ENCODE data around the gene ZNF117. TPM values are rescaled to one million over a fixed set of nuclear protein-coding genes. Genes with fewer than 3 reads are reported as not detected.
"Not testable (repeated sequence)": the region's sequence is repeated elsewhere in the genome, so short reads cannot be mapped to it uniquely, and the experiment has no call there.

The ZNF117 gene
- total and polyA plus RNA-seq, 9 of the 15 experiments (the other 6 are each of a cell fraction or from before 2014, with no cell fraction given): 2.5 to 18.9 (median 14.1) TPM

GRCh38 chr7:65034120-65034782, 43.4 kb upstream of the ZNF117 start:
- in situ Hi-C loops (cut with MboI); H3K4me2 ChIP-seq (ENCODE audit: insufficient read depth, low read length); H3K9me3 ChIP-seq (replicated peaks; ENCODE audit: control insufficient read depth, insufficient read depth, low read depth, low read length); H3K36me3 ChIP-seq (ENCODE audit: control insufficient read depth, insufficient read depth, low read length); ATAC-seq; FAIRE-seq; DNase-seq (ENCODE audit: extremely low read depth in 1 of 4, low spot score in 3 of 4); H3K9me1 ChIP-seq (ENCODE audit: control insufficient read depth, insufficient read depth, low read length); H3K79me2 ChIP-seq (ENCODE audit: control insufficient read depth, insufficient read depth, low read length); H3K4me3 ChIP-seq; H3K4me1 ChIP-seq (replicated peaks in 1 of 2; ENCODE audit: control insufficient read depth in 2 of 2, insufficient read depth in 2 of 2, low read length in 2 of 2); POLR2A ChIA-PET; H2AFZ ChIP-seq (ENCODE audit: low read depth, low read length); H4K20me1 ChIP-seq (replicated peaks; ENCODE audit: control insufficient read depth, insufficient read depth, low read length); BruUV-seq (replicated peaks); intact Hi-C loops (cut with micrococcal nuclease); CTCF ChIA-PET (ENCODE audit: low intra/inter-chr PET ratio); H3K27me3 ChIP-seq (ENCODE audit: control insufficient read depth in 2 of 2, insufficient read depth in 2 of 2, low read length in 2 of 2); H3K27ac ChIP-seq (ENCODE audit: extremely low read depth, low read depth, low read length); H3K9ac ChIP-seq (ENCODE audit: insufficient read depth in 1 of 2, low read depth in 2 of 2, low read length in 2 of 2); TF ChIP-seq ATF3 (CRISPR knock-in tag; conservative IDR thresholded peaks at IDR 0.05): not testable (repeated sequence)
- TF ChIP-seq ZNF316 (IDR thresholded peaks at IDR 0.05) (peak; percentile 25; the same call in 1 of the 2 replicates), ATF3 (IDR thresholded peaks at IDR 0.05) (peak; percentile 54), C11orf30 (IDR thresholded peaks at IDR 0.05; ENCODE audit: low read depth) (peak; percentile 34; the same call in 1 of the 2 replicates), TCF3 (CRISPR knock-in tag; IDR thresholded peaks at IDR 0.05) (peak; percentile 4; the same call in 1 of the 2 replicates), ARID1B (IDR thresholded peaks at IDR 0.05) (peak; percentile 25; the same call in 1 of the 2 replicates), TRIM24 (IDR thresholded peaks at IDR 0.05) (0 out of 4 replicates have a peak, but pooled peaks of 1 of the 2 experiments have one; percentile 9), NFE2 (IDR thresholded peaks at IDR 0.05; ENCODE audit: low read depth) (0 out of 2 replicates have a peak, but pooled peaks have one; percentile 22)
- WGBS (ENCODE audit: insufficient coverage, low coverage, missing lambda C conversion rate): 46% methylated on average over 8 of the region's 10 CpGs

All from K562 (cell line).